HG02763 (cell line): ENCODE data around the gene HOXA1.

Experiments
- ATAC-seq: cut with Tn5 transposase; IDR thresholded peaks from one replicate; pipeline ENCODE4 v1.9.1; 2021; ENCODE audit warnings: mild to moderate bottlenecking, moderate library complexity; ENCODE audit not compliant: unreplicated experiment

Gene HOXA1

GRCh38 chr7:27116962-27117886 lies 21.4 kb upstream of the HOXA1 start:
- ATAC-seq, result no peak

DNA sequence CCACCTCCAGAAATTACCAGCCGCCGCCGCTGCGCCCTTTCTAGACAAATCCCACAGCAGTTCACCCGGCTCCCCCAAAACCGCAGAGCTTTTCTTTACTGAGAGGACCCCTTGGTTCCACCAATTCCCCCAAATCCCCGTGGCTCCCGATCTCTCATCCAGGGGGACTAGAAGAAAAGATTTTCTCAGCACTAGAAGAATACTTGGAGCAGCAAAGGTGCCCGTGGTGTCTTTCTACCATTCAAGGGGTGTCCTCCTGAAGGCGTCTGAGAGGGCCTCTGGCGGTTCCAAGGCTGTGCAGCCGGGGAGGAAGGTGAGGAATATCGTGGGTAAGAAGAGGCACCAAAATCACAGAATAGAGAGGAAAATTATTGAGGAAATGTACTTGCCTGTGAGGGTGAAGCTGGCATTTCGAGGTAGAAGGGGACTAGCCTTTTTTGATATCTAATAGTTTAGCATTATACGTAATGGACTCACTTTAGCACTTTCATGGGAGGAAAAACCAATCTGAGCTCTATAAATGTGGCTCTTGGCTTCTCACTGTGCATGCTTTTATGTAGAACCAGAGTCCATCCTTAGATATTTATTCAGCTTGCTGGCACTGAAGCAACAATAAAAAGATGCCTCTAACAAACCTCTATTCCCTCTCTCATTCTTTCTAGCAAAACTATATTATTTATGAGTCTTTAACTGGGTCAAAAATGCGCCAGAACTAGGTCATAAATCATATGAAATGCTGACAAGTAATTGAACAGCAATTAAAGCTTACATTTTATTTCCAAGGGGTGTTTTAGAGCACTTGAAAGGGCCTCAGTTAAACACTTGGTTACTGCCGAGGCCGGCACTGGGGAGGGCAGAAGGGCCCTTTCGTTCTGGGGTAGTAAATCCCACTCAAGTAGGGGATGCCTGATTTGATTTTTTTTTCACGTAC lies 20.5 kb upstream of the HOXA1 start:
- no peak for ATAC-seq

DNA sequence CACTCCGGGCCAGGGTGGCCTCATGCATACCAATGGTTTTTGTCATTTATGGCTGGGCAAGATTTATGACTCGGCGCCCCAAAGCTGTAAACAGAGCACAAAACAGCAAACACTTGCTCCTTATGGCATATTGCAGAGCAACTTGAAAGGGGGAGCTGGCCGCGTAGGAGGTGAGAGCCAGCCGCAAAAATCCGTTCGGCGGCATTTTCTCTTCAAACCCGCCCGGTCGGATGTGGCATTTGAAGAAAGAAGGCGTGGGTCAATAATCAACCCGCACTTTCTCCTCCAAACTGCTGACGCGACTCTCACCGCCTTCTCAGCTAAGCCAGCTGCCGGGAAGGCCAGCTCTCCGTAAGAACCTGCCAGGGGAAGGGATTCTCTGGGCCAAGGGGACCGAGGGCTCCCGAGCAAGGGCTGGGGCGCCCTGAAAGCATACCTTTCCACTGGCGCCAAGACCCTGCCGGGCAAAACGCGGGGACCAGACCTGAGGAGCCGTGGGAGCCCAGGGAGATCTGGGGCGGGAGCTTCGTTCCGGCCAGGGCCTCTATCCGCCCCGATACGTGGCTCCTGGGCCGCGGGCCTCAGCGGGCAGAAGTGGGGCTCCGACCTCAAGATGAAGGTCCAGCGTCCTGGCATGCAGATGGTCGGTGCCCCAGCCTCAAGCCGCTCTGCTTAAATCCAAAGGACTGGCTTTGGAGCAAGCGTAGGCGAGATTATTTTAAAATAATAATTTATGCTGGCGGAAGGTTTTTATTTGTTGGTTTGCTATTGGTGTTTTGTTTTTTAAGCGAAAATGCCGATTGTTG lies 19.6 kb upstream of the HOXA1 start:
- no peak for ATAC-seq

DNA sequence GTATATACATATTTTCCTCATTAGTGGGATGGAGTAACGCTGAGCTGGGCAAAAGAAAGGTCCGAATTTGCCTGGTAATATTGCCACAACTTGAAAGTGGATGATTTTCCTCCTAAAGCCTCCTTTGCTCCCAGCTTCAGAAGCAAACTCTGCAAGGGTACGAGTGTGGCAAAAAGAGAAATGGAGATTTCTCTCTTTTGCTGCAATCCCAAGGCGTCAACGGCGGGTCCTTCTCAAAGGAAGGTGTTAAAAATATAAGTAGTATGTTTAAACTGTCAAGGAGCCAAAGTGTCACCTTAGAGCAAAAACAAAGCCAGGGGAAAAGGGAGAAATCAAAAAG lies 19.1 kb upstream of the HOXA1 start:
- ATAC-seq, result no peak

- no peak for ATAC-seq
Observed at GRCh38 chr7:27113991-27114769, 18.4 kb upstream of the HOXA1 start.

- no peak for ATAC-seq
Observed at GRCh38 chr7:27112955-27113949, 17.5 kb upstream of the HOXA1 start.

DNA sequence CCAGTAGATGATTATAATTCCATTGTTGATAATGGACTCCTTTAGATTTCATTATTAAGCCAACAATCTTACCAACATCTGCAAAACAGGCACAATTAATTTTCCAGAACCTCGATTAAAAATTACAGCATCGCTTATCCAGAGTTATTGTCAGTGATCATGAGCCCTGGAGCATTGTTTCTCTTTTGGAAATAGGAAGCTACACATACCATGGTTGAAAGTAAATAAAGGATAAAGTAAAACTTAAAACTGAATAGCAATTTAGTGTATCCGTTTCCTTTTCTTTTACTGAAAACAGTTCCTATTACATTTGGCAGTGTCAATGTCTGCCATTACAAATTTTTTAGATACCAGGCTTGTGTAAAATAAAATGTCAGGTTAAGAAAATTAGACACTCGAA lies 16.6 kb upstream of the HOXA1 start:
- no peak for ATAC-seq

DNA sequence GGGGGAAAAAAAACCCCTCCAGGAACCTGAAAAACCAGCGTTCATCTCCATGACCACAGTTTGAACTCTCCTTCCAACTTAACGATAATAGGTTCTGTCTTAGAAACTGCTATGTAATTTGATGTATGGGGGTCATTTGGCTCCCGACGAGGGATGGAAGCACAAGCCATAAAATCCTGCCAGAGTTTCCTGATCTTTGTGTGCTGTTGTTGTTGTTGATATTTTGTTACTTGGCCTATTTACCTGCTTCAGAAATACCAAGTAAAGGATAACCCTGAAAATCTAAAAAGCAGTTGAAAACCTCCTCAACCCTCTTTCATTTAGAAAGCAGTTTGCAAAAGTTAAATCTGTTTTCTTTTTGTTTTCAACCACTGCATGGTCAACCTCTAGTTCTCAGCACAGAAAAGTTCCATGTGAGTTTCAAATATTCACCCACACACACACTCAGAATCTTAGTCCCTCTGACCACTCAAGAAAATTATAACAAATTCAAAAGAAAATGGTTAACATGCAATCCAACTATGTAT lies 16.0 kb upstream of the HOXA1 start:
- ATAC-seq, result no peak

GRCh38 chr7:27111042-27111750 lies 15.4 kb upstream of the HOXA1 start:
- no peak for ATAC-seq

GRCh38 chr7:27110186-27111031 lies 14.6 kb upstream of the HOXA1 start:
- ATAC-seq, result no peak

DNA sequence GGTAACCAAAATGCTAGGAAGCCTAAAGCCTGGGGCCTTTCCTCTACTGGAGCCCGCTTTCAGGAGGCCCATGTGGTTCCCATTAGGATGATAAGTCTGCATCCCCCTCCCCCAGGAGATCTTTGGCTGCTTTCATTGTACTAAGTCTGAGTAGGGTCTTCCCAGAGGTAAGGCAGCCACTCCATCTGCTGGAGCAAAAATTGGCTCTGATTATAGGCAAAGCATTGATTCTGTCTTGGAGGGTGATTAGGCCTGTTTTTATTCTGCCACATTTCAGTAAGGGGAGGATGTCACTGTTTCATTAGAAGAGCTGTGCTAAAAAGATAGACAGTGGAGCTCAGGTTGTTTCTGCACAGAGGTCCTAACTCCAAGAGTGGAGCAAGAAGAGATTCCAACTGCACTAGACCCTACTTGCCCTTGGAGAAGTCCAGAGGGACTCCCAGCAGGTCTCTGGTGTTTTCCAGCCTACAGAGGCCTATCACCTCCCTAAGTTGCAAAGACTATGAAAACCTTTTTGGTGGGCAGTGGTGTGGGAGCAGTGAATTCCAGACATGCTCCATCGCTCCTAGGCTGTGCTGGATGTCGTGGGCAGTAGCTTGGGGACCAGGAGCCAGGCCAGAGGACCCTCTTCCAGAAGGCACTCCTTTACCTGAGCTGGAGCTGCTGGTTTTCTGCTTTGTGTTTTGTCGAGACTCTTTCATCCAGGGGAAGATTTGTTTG lies 13.8 kb upstream of the HOXA1 start:
- no peak for ATAC-seq

DNA sequence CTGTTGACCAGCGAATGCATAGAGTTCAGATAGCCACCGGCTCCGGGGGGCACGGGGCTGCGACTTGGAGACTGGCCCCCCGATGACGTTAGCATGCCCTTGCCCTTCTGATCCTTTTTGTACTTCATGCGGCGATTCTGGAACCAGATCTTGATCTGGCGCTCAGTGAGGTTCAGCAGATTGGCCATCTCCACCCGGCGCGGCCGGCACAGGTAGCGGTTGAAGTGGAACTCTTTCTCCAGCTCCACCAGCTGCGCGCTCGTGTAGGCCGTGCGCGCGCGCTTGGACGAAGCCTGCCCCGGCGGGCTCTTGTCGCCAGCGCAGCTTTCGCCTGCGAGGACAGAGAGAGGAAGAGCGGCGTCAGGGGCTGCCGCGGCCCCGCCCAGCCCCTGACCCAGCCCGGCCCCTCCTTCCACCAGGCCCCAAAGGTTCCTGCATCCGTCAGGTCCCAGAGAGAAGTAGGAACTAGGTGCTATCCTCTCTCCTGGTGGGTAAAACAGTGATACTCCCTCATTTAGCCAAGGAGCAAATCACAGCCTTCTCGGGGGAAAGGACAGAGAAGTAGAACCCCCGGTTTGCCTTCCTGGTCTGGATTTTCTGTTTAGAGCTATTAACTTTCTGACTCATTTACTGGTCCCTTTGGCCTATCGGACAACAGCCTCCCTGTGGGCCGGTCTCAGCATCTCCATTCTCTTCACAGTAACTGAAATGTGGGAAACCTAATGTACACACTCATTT lies 12.8 kb upstream of the HOXA1 start:
- ATAC-seq, result no peak

DNA sequence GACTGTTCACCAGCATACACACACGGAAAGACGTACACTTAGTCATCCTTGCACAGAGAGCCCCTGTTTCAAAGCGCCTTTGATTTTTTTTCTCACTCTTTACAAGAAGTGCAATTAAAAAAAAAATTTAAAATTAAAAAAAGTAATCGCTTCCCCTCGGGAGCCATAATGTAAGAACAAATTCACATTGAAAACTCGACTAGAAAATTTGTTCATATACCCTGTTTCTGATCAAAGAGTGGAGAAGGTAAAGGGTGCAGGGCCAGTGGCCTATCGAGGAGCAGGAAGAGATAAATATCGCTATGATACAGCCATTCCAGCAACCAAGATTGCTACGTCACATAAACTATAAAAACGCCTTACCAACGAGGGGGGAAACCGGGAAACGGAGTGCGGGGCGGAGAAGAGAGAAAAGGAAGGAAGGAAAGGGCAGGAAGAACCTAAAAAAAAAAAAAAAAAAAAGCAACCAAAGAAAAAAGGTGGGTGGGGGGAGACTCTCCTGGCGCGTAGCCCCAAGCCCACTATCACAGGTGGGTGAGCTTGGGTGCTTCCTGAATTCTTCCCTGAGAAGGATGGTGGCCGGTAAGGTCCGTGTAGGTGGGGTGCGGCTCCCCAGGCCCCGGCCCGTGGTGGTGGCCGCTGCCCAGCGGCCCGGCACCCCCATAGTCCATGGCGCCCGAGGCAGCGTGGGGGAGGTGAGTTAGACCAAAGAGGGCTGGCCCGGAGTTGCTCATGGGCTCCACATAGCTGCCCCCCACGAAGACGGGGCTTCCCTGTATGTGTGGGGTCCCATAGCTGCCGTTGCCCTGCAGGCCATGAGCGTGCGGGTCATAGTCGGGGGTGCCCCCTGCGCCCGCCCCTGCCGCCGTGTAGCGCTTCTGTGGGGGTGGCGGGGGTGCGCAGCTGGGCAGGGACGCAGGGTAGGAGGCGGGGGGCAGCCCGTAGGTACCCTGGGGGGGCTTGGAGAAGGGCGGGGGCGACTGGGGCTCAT lies 11.9 kb upstream of the HOXA1 start:
- no peak for ATAC-seq

DNA sequence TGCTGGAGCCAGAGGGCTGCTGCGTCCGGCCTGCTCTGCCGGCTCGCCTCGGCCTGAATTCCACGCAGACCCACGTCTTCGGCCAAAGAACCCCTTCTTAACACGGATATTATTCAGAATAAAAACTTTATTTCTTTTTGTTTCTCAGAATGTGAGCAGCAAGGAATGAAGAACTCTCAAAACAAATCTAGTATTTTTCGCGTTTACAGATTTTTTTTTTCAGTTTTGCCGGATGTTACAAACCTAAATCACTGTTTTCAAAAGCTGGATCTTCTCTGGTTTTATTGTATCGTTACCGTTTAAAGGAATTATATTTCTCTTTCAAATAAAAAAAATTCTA lies 11.1 kb upstream of the HOXA1 start:
- no peak for ATAC-seq
